PC-3 (cell line): ENCODE results near the gene PDZD2.

Source experiments
- CTCF ChIP-seq: fragments of 300-600 bp; sonication (generic); conservative IDR thresholded peaks from 2 replicates; pipeline ENCODE4 v1.5.1; 2017; ENCODE audit warnings: antibody characterized with exemption, low read depth, mild to moderate bottlenecking, low read length
- EZH2 ChIP-seq: fragments of 300-600 bp; sonication (generic); IDR thresholded peaks from one replicate; pipeline ENCODE4 v1.6.1; 2017; ENCODE audit warnings: antibody characterized with exemption, mild to moderate bottlenecking, low read length; ENCODE audit not compliant: unreplicated experiment
- EZH2phosphoT487 ChIP-seq: fragments of 300-600 bp; sonication (generic); IDR thresholded peaks from 2 replicates; pipeline ENCODE4 v1.6.1; 2018; ENCODE audit warnings: mild to moderate bottlenecking, antibody characterized with exemption, low read length, borderline replicate concordance

DNA sequence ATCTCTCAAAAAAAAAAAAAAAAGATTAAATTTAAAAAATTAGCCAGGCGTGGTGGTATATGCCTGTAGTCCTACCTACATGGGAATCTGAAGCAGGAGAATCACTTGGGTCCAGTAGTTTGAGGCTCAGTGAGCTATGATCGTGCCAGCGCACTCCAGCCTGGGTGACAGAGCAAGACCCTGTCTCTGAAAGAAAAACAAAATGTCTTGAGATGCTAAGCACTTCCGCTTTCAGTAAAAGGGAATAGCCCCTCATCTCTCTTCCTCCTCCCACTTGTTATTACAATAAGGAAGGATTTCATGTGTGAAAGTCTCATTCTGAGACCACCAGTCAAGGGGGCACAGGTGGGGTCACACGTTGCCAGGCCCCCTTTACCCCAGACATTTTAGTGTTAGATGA lies 455.8 kb downstream of the PDZD2 start:
- TF ChIP-seq CTCF (no peak), EZH2 (no peak), EZH2phosphoT487 (no peak)
